NOMO-1 treated with DMSO at 0.1 percent for 48 hours (cell line): ENCODE measurements around the gene MALL.
"Not testable (repeated sequence)": the region's sequence is repeated elsewhere in the genome, so short reads cannot be mapped to it uniquely, and the experiment has no call there.

ENCODE experiments used
- DNase-seq: peaks from one replicate; lab custom pipeline; 2025; ENCODE audit not compliant: unreplicated experiment; lab: John Stamatoyannopoulos, UW

The MALL gene

DNA sequence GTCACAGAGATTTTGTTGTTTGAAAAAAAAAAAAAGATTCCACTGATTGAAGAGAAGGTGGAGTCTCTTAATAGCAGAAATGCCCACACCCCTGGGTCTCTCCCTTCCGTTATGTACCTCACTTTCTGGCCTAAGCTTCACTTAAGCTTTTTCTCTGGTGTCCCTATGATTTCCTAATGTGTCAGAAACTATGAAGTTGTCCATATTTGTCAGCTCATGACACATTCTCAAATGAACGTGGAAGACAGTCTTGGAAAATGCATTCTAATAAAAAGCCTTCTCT lies 5.4 kb upstream of the MALL start:
- no peak for DNase-seq

DNA sequence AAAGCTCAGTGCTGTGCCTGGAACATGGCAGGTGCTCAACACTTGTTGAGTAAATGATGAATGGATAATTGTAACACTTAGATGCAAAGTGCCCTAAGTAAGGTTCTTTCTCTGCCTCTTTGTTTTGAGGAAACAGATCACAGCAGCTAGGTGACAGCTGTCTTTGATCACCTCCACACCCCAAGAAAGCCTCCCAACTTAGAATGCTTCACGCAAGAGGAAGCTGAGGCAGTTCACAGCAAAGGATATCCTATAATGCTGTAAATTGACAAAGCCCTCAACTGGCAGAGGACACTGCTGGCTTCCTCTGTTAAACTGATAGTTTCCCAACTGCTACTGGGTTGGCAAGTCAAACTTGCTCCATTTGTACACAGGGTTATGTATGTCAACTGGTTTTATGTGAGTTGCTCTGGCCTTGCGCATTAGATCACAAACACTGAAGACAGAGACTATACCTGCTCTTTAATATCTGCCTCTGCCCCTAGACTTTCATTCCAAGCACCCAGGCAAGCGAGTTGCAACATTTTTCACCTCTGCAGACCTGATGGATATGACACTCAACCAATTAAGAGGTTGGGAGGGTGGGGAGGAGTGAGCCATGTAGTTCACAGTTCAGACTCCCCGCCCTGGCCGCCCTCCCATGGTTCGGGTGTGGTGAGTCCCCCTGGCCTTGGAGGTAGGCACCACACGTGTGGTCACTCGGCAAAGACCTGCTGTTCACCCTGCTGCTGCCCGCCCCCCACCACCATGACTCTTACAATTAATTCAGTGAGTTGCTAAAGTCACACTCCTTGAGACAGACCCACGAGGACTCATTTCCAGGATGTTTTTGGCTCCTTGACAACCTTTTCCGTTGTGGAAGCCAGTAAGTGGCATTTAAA lies 4.8 kb upstream of the MALL start:
- no peak for DNase-seq

GRCh38 chr2:110116033-110116710 lies 550 bp upstream of the MALL start:
- DNase-seq: no peak

GRCh38 chr2:110114831-110115255 lies 779 bp downstream of the MALL start:
- no peak for DNase-seq

- no peak for DNase-seq
These were observed 1.5 kb downstream of the MALL start for GRCh38 chr2:110113961-110114591.

- not testable (repeated sequence) for DNase-seq
These were observed 7.3 kb downstream of the MALL start for GRCh38 chr2:110108291-110108690.

DNA sequence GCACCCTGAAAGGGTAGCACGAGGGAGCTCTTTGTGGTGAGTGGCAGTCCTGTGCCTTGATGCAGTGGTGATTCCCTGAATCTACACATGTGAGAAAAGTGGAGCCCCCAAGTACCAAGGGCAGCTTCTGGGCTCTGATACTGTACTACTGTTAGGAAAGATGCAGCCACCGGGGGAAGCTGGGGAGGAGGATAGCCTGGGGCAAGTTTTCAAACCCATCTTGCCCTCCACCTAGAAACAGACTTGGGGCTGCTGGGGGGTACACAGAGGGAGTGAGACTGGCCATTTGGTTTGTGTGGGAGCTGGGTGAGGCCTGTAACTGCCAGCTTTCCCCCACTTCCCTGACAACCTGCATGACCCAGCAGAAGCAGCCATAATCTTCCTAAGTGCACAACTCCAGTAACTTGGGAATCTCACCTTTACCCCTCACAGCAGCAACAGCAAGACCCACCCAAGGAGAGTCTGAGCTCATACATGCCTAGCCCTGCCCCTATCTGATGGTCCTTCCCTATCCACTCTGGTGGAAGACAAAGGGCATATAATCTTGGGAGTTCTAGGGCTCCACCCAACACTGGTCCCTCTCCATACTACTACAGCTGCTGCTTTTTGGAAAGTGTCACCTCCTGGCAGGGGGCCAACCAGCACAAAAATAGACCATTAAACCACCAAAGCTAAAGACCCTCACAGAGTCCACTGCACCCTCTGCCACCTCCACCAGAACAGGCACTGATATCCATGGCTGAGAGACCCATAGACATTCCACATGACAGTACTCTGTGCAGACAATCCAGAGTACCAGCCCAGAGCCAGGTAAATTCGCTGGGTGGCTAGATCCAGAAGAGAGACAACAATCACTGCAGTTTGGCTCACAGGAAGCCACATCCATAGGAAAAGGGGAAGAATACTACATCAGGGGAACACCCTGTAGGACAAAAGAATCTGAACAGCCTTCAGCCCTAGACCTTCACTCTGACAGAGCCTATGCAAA lies 8.2 kb downstream of the MALL start:
- no peak for DNase-seq

DNA sequence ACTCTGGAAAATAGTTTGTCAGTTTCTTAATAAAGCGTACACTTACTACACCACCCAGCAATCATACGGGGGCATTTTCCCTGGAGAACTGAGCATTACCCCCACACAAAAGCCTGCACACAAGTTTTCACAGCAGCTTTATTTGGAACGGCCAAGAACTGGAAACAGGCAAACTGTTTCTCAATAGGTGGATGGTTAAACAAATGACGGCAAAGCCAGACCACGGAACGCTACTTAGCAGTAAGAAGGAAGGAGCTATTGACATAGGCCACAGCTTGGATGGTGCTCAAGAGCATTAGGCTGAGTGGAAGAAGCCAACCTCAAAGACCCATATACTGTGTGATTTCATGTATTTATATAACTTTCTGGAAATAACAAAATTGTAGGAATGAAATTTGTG lies 9.0 kb downstream of the MALL start:
- DNase-seq: peak; percentile 21

DNA sequence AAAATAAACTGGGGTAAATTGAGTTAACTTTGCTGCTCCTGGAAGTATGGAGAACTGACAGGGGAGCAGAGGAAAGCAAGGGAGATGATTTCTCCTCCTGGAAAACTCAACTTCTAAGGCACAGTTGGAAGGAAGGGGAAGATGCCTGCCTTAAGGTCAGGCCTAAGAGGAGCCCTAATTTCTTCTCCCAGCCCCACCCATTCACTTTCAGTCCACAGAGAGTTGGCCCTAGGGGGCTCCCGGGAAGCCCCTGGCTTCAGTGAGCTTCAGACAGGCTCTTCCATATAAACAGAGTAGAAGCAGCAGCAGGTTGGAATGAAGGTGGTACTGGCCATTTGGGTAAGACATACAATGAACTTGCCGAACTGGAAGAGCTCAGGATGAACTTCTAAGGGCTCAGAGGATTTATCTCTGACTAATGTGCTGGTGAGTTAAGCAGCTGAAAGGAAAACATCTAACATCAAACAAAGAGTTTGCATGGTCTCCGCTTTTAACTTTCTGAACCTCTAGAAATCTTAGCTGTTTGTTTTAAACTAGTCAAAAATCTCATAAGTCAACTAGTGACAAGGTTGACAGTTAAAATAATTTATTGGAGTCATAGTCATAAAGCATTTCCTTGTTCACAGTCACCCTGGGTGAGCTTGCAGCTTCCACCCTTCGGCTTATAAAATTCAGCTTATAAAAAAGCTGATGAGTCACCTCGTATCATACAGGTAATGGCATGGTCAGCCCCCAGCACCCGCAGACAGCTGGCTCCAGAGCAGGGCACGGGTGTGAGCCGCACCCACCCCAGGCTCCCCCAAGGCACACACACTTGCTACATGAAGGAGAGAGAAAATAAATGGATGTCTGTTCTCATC lies 9.8 kb downstream of the MALL start:
- DNase-seq: no peak

GRCh38 chr2:110105183-110105582 lies 10.4 kb downstream of the MALL start:
- DNase-seq: no peak

- no peak for DNase-seq
These were observed 11.4 kb downstream of the MALL start for GRCh38 chr2:110104025-110104771.

GRCh38 chr2:110103061-110103961 lies 12.3 kb downstream of the MALL start:
- DNase-seq: no peak

DNA sequence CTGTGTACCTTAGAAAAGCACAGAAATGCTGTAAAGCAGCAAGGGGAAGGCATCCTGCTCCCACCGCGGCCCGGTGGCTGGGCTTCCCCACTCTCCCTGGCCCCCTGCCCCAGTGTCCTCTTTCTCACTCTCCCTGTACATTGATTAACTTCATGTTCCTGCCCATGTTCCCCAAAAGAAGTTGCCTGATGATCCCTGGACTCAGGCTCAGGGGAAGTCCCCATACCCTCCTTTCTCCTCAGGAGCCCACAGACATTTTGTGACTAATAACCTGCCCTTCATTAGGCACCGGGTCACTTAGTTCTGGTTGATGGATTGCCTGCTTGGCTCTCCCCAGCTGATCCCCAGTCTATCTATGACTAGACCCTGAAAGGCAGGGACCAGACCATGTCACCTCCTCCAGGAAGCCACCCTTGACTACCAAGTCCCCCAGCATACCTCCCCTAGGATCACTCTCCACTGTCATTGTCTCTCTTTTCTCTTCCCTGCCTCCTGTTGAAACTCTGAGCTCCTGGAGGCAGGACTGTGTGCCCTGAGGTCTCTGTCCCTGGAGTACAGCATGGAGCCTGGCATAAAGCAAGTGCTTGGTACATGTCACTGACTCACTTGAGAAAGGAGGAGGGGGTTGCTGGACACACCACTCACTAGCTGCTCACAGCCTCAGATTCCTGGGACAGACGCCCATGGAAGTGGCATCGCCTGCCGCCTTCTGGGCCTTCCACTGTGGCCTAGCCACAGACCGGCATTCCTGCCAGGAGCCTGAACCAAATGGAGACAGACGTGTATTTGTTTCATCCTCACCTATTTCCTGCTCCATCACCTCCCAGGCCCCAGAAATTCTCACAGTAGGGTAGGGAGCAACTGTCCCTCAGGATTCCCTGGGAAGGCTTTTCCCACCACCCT lies 13.5 kb downstream of the MALL start:
- no peak for DNase-seq

DNA sequence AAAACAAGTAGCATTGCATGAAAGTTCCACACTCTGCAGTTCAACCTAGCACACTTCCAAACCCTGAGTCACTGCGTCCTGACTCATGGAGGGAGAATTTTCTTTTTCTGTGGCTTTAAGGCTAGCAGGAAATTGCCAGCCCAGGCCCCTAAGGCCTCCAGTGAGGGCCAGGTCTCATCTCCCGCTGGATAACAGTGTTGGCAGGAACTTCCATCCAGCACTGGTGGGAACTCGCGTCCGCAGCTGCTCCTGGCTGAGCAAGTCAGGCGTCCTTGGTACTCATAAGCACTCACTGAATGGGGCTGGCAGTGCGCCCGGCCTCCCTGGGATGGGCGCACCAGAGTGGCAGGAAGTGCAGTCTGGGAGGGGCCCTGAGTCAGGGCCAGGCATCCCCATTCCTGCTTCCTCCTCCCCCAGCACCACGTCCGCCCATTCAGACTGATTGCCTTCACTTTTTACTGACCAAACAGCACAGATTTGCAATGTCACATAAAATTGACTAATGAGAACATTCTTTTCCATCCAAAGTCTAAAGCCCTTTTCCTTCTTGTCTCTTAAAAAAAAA lies 14.3 kb downstream of the MALL start:
- peak; percentile 48 for DNase-seq

GRCh38 chr2:110100880-110101279 lies 14.7 kb downstream of the MALL start:
- DNase-seq: not testable (repeated sequence)

GRCh38 chr2:110100480-110100879 lies 15.1 kb downstream of the MALL start:
- DNase-seq: no peak
